HEK293 (cell line): ENCODE measurements around the gene ALKBH3.

Source experiments
- CTCF ChIA-PET: fragments of 350-600 bp; formaldehyde crosslinking; extraction: SDS; loops from one replicate; lab custom pipeline; 2021; ENCODE audit warnings: antibody characterized with exemption; lab: Yijun Ruan, JAX
- POLR2A ChIA-PET: fragments of 300-600 bp; formaldehyde crosslinking; extraction: SDS; loops from one replicate; lab custom pipeline; 2020; ENCODE audit warnings: antibody characterized with exemption, inconsistent platforms; lab: Yijun Ruan, JAX
- H3K27ac ChIP-seq: fragments of 200-500 bp; sonication (Bioruptor generic); 2 replicates; pipeline ENCODE4 v1.5.1; 2014; ENCODE audit warnings: low read depth, low read length, control low read depth, inconsistent platforms; ENCODE audit errors: extremely low read depth
- H3K36me3 ChIP-seq, 2 experiments: fragments of 200-500 bp in 1 of 2; sonication (Bioruptor generic) in 1 of 2; 1 replicate in 1 of 2; 2 replicates in 1 of 2; pipeline ENCODE4 v1.5.1; 2014 to 2017; ENCODE audit warnings: inconsistent platforms in 2 of 2, low read length in 2 of 2; ENCODE audit not compliant: control insufficient read depth in 2 of 2, insufficient read depth in 1 of 2
- H3K4me1 ChIP-seq: fragments of 200-500 bp; sonication (Bioruptor generic); 2 replicates; pipeline ENCODE4 v1.5.1; 2014; ENCODE audit warnings: mild to moderate bottlenecking, low read length, inconsistent platforms; ENCODE audit not compliant: control insufficient read depth, insufficient read depth
- H3K4me3 ChIP-seq: 2 replicates; pipeline ENCODE4 v1.5.1; 2011; ENCODE audit warnings: low read depth, mild to moderate bottlenecking, control low read depth, low read length, moderate library complexity
- H3K9me3 ChIP-seq: fragments of 200-500 bp; sonication (Bioruptor generic); 2 replicates; pipeline ENCODE4 v1.5.1; 2014; ENCODE audit warnings: low read depth, low read length, inconsistent platforms; ENCODE audit not compliant: control insufficient read depth, insufficient read depth
- EGR2 ChIP-seq: fragments of 450-650 bp; formaldehyde crosslinking; IDR thresholded peaks from 2 replicates; pipeline ENCODE4 v1.5.1; 2016; ENCODE audit warnings: low read depth, missing biosample characterization, missing genetic modification characterization
- GLI4 ChIP-seq: fragments of 450-650 bp; formaldehyde crosslinking; IDR thresholded peaks from 2 replicates; pipeline ENCODE4 v1.5.1; 2016; ENCODE audit warnings: missing biosample characterization, missing genetic modification characterization
- KLF7 ChIP-seq: fragments of 450-650 bp; formaldehyde crosslinking; IDR thresholded peaks from 2 replicates; pipeline ENCODE4 v1.5.1; 2016; ENCODE audit warnings: missing biosample characterization, missing genetic modification characterization, borderline replicate concordance
- KLF8 ChIP-seq: fragments of 450-650 bp; formaldehyde crosslinking; IDR thresholded peaks from 2 replicates; pipeline ENCODE4 v1.5.1; 2016; ENCODE audit warnings: missing biosample characterization, missing genetic modification characterization
- PRDM10 ChIP-seq: fragments of 450-650 bp; formaldehyde crosslinking; IDR thresholded peaks from 2 replicates; pipeline ENCODE4 v1.5.1; 2016; ENCODE audit warnings: missing biosample characterization, missing genetic modification characterization
- REPIN1 ChIP-seq: fragments of 450-650 bp; formaldehyde crosslinking; IDR thresholded peaks from 2 replicates; pipeline ENCODE4 v1.5.1; 2017; ENCODE audit warnings: missing biosample characterization, missing genetic modification characterization, low read depth
- SP3 ChIP-seq: fragments of 450-650 bp; formaldehyde crosslinking; IDR thresholded peaks from 2 replicates; pipeline ENCODE4 v1.5.1; 2016; ENCODE audit warnings: missing biosample characterization, missing genetic modification characterization
- ZNF112 ChIP-seq: fragments of 450-650 bp; formaldehyde crosslinking; IDR thresholded peaks from 2 replicates; pipeline ENCODE4 v1.5.0; 2017; ENCODE audit warnings: missing biosample characterization, missing genetic modification characterization
- ZNF280D ChIP-seq: fragments of 450-650 bp; formaldehyde crosslinking; IDR thresholded peaks from 2 replicates; pipeline ENCODE4 v1.5.1; 2016; ENCODE audit warnings: missing biosample characterization, missing genetic modification characterization
- ZNF311 ChIP-seq: fragments of 450-650 bp; formaldehyde crosslinking; IDR thresholded peaks from 2 replicates; pipeline ENCODE4 v1.5.1; 2017; ENCODE audit warnings: missing biosample characterization, missing genetic modification characterization, borderline replicate concordance
- ZNF555 ChIP-seq: fragments of 450-650 bp; formaldehyde crosslinking; conservative IDR thresholded peaks from 2 replicates; pipeline ENCODE4 v1.5.1; 2017; ENCODE audit warnings: missing biosample characterization, mild to moderate bottlenecking, missing genetic modification characterization, inconsistent platforms
- ZNF561 ChIP-seq: fragments of 450-650 bp; IDR thresholded peaks from 2 replicates; pipeline ENCODE4 v1.5.1; 2018; ENCODE audit warnings: missing biosample characterization, missing genetic modification characterization, borderline replicate concordance
- ZNF626 ChIP-seq: fragments of 450-650 bp; sonication (Bioruptor Pico); formaldehyde crosslinking; IDR thresholded peaks from 2 replicates; pipeline ENCODE4 v1.5.1; 2018; ENCODE audit warnings: missing biosample characterization, missing genetic modification characterization, inconsistent platforms
- ZNF664 ChIP-seq: fragments of 450-650 bp; formaldehyde crosslinking; IDR thresholded peaks from 2 replicates; pipeline ENCODE4 v1.5.1; 2016; ENCODE audit warnings: missing biosample characterization, missing genetic modification characterization
- ZNF692 ChIP-seq: fragments of 450-650 bp; formaldehyde crosslinking; IDR thresholded peaks from 2 replicates; pipeline ENCODE4 v1.5.1; 2016; ENCODE audit warnings: missing biosample characterization, missing genetic modification characterization
- ZSCAN30 ChIP-seq: fragments of 450-650 bp; IDR thresholded peaks from 2 replicates; pipeline ENCODE4 v1.5.1; 2018; ENCODE audit warnings: missing biosample characterization, mild to moderate bottlenecking, missing genetic modification characterization, moderate library complexity

ALKBH3 gene

GRCh38 chr11:43920598-43921419 is 40.2 kb downstream of the ALKBH3 start (continued):
- TF ChIP-seq GLI4 (tag by site-specific recombination), result no peak
- no peak for TF ChIP-seq ZNF555 (tag by site-specific recombination)
- TF ChIP-seq ZNF311, result no peak
- TF ChIP-seq, all 188 proteins: peak for 54

GRCh38 chr11:43921561-43922294 is 41.1 kb downstream of the ALKBH3 start:
- Histone ChIP-seq H3K36me3 (peaks cover 0 to 47% of the 10 kb centered on the region in 2 experiments; a peak in 1 of 3 replicates), H3K27ac (no peak overlapping the region), H3K9me3 (no peaks in the 10 kb centered on the region), H3K4me1 (no peaks in the 10 kb centered on the region), H3K4me3 (no peak overlapping the region)
- POLR2A ChIA-PET, result interaction anchor here (1.2 to 1.3 kb wide), 2 partner anchors 12 to 241 kb away, joined by 3 read pairs; partner anchors contain the start of gene HSD17B12
- no peak for TF ChIP-seq ZNF280D
- TF ChIP-seq ZNF561 (tag by site-specific recombination), result no peak
- TF ChIP-seq ZNF112 (tag by site-specific recombination), result no peak
- no peak for TF ChIP-seq ZSCAN30
- TF ChIP-seq ZNF692 (tag by site-specific recombination), result no peak
- no peak for TF ChIP-seq KLF8 (tag by site-specific recombination)
- TF ChIP-seq KLF7, result no peak
- no peak for TF ChIP-seq SP3
- no peak for TF ChIP-seq PRDM10 (tag by site-specific recombination)
- TF ChIP-seq ZNF664 (tag by site-specific recombination), result no peak
- TF ChIP-seq ZNF626 (tag by site-specific recombination), result no peak
- no peak for TF ChIP-seq EGR2
- no peak for TF ChIP-seq REPIN1 (tag by site-specific recombination)
- CTCF ChIA-PET, result interaction anchor here (0.6 to 1.2 kb wide), 3 partner anchors 32 to 150 kb away, joined by 3 to 4 read pairs (median 3); no protein-coding TSS in a partner anchor
